ENCODE data around the gene MAPT.

The MAPT gene

GRCh38 chr17:46037722-46038255 is 143.4 kb downstream of the MAPT start:
- no peak for DNase-seq

GRCh38 chr17:46038414-46038813 is 144.1 kb downstream of the MAPT start:
- DNase-seq = no peak

GRCh38 chr17:46038937-46039336 is 144.6 kb downstream of the MAPT start:
- DNase-seq = no peak

- DNase-seq = no peak
Observed at GRCh38 chr17:46039592-46040186, 145.3 kb downstream of the MAPT start.

- no peak for DNase-seq
Observed at GRCh38 chr17:46042246-46042645, 147.9 kb downstream of the MAPT start.

- no peak for DNase-seq
Observed at GRCh38 chr17:46042925-46043324, 148.6 kb downstream of the MAPT start.

- DNase-seq = no peak
Observed at GRCh38 chr17:46043606-46044005, 149.3 kb downstream of the MAPT start.

GRCh38 chr17:46044286-46044928 is 150.1 kb downstream of the MAPT start:
- DNase-seq = peak; percentile 34

- no peak for DNase-seq
Observed at GRCh38 chr17:46044989-46045388, 150.6 kb downstream of the MAPT start.

- DNase-seq = no peak
Observed at GRCh38 chr17:46045639-46046038, 151.3 kb downstream of the MAPT start.

- DNase-seq = no peak
Observed at GRCh38 chr17:46046957-46047356, 152.6 kb downstream of the MAPT start.

GRCh38 chr17:46047398-46047797 is 153.0 kb downstream of the MAPT start:
- DNase-seq = no peak

- DNase-seq = no peak
Observed at GRCh38 chr17:46047856-46048255, 153.5 kb downstream of the MAPT start.

GRCh38 chr17:46049656-46050055 is 155.3 kb downstream of the MAPT start:
- no peak for DNase-seq

- DNase-seq = no peak
Observed at GRCh38 chr17:46053911-46054534, 159.7 kb downstream of the MAPT start.

- no peak for DNase-seq
Observed at GRCh38 chr17:46056800-46057304, 162.5 kb downstream of the MAPT start.

- DNase-seq = no peak
Observed at GRCh38 chr17:46057366-46057765, 163.0 kb downstream of the MAPT start.

- DNase-seq = no peak
Observed at GRCh38 chr17:46059486-46059885, 165.1 kb downstream of the MAPT start.

- no peak for DNase-seq
Observed at GRCh38 chr17:46060461-46060860, 166.1 kb downstream of the MAPT start.

- DNase-seq = no peak
Observed at GRCh38 chr17:46061435-46061834, 167.1 kb downstream of the MAPT start.

GRCh38 chr17:46063241-46063640 is 168.9 kb downstream of the MAPT start:
- DNase-seq = no peak

- DNase-seq = no peak
Observed at GRCh38 chr17:46064460-46064859, 170.1 kb downstream of the MAPT start.

- no peak for DNase-seq
Observed at GRCh38 chr17:46071796-46072195, 177.4 kb downstream of the MAPT start.

GRCh38 chr17:46072998-46073397 is 178.6 kb downstream of the MAPT start:
- DNase-seq = no peak
